ENCODE data around the gene FADD.

DNA sequence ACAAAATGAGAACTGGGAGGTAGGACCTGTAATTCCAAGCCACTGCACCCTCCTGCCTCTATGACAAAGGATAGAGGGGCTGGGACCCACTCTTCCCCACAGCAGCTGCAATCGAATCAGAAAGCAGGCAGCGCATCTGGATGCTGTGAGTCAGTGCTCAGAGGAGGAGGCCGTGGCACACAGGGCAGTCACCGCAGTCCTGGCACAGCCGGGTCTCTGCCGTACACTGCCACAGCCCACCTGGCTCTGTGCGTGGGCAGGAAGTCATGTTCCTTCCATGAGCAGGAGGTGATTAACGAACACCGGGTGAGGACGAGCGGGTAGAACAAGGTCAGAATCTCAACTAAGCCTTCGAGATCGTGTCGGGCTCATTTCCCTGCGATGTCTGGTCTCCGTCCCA is 37.2 kb downstream of the FADD start:
- TF ChIP-seq, protein P1, sequence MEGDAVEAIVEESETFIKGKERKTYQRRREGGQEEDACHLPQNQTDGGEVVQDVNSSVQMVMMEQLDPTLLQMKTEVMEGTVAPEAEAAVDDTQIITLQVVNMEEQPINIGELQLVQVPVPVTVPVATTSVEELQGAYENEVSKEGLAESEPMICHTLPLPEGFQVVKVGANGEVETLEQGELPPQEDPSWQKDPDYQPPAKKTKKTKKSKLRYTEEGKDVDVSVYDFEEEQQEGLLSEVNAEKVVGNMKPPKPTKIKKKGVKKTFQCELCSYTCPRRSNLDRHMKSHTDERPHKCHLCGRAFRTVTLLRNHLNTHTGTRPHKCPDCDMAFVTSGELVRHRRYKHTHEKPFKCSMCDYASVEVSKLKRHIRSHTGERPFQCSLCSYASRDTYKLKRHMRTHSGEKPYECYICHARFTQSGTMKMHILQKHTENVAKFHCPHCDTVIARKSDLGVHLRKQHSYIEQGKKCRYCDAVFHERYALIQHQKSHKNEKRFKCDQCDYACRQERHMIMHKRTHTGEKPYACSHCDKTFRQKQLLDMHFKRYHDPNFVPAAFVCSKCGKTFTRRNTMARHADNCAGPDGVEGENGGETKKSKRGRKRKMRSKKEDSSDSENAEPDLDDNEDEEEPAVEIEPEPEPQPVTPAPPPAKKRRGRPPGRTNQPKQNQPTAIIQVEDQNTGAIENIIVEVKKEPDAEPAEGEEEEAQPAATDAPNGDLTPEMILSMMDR (IDR thresholded peaks at IDR 0.05; ENCODE audit: insufficient read depth, low read length, poor library complexity, severe bottlenecking), result no peak
- no peak for TF ChIP-seq EZH2phosphoT487 (conservative IDR thresholded peaks at IDR 0.05; ENCODE audit: low read length)
